CD4-positive, alpha-beta T cell treated with Interleukin-4 for 1 hour (primary cell): Measurements from ENCODE around the gene CTNNBL1.
"Not testable (repeated sequence)": the region's sequence is repeated elsewhere in the genome, so short reads cannot be mapped to it uniquely, and the experiment has no call there.

Experiments used
- DNase-seq, 2 donors: peaks; one replicate each; pipeline ENCODE4 v3.0.0-alpha.2; 2020 to 2022

The CTNNBL1 gene

DNA sequence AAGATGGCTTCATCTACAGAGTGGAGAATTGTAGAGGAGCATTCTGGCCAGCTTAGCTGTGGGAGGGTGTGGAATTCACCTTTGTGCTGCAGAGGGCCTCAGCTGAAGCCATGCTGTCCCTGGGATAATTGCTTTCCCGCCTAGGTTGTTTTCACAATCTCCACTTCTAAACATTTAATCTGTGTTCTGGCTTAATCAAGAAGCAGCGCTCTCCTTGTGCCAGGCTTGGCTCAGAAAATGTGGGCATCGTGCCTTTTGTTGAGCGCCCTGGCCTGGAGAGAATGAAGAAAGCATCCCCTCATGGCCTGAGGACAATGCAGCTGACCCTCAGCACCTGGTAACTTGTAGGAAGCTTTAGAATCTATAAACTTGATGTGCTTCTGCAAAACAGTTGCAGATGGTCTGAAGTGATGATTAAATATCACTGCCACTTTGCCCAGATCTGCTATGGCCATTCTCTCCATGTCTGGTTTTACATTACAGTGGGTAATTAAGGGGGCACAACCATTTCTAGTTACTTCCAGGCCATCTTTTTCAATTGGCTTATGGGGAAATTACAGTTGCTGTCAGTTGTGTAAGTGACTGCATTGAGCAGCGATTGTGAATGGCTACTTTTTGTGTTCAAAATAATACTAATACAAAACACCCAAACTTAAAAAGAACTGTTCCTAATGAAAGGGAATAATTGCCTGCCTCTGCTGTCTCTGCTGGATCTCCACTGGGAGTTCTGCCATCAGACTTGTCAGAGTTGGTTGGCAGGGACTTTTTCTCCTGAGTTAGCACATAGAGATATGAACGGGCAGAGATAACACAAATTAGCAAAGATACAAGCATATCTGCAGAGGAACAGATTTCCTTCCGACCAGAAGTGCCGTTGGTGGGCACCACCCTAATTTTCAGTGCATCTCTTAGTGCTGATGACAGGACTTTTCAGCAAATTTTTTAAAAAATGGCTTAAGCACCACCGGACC is 18.4 kb downstream of the CTNNBL1 start:
- no peak for DNase-seq

DNA sequence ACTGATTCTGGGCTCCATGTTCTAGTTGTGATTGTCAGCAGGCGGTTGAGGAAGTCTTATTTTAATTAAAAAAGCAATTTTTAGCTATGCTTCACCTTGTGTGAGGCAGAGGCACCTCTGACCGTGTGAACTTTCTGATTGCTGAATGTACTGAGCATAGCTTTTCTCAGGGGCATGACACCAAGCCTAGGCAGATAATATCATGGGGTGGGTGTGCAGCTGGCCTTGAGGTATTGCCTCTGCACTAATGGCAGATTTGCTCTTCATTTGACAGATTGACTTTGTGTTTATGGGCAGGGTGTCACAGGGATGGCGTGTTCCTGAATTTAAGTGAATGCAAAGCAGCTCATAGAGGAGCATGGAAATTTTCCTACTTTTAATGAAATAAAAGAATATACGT is 19.6 kb downstream of the CTNNBL1 start:
- no peak for DNase-seq

DNA sequence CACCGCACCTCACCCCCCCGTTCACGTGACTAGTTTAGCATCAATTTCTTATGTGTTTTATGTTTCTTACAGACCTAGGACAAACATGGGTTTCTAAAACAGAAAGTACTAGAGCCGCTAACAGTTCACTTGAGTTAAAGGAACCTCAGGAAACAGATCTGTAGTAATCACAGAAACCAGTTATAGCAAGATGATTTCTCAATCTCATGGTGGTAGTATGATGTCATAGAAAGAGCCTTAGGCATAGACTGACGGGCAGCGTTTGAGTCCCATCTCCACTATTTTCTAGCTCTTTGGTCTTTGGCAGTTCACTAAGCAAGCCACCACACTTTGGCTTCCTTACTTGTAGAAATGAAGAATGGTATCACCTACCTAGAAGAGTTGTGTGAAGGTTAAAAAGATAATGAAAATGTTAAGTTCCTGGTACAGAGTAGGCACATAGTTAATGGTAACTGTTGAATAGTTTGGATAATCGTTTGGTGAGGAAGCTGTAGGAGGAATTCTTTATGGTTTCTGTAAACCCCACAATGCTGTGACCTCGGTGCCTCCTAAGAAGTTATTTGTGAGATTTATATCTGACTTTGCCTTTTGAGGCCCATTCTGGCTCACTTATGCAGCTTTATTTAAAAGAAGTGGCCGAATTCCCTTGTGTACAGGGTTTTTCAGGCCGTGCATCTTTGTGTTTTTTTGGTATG is 21.3 kb downstream of the CTNNBL1 start:
- DNase-seq, result no peak

GRCh38 chr20:37721751-37722150 is 27.9 kb downstream of the CTNNBL1 start:
- DNase-seq, result no peak

- DNase-seq, result not testable (repeated sequence)
These were observed 28.5 kb downstream of the CTNNBL1 start for GRCh38 chr20:37722312-37722711.

GRCh38 chr20:37723668-37724067 is 29.8 kb downstream of the CTNNBL1 start:
- no peak for DNase-seq

GRCh38 chr20:37725165-37725564 is 31.3 kb downstream of the CTNNBL1 start:
- no peak for DNase-seq

GRCh38 chr20:37725855-37726254 is 32.0 kb downstream of the CTNNBL1 start:
- no peak for DNase-seq

- DNase-seq, result no peak
These were observed 32.5 kb downstream of the CTNNBL1 start for GRCh38 chr20:37726321-37726720.

GRCh38 chr20:37726971-37727956 is 33.4 kb downstream of the CTNNBL1 start:
- no peak for DNase-seq

GRCh38 chr20:37727957-37728634 is 34.3 kb downstream of the CTNNBL1 start:
- DNase-seq, result no peak

DNA sequence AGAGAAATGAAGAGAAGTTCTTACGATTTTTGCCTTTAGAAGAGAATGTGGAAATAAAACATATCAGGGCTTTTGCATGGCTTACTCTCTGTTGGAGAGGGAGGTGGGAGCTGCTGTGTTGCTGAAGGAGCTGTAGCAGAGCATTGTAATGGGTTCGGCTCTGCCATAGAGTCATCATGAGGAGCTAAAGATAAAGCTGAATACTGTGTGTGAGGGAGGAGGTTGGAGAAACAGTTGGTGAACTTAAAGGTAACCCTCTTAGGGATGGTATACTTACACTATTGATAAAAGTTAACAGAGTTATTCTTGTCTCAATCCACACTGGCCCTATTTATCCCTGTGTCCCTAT is 34.8 kb downstream of the CTNNBL1 start:
- no peak for DNase-seq

DNA sequence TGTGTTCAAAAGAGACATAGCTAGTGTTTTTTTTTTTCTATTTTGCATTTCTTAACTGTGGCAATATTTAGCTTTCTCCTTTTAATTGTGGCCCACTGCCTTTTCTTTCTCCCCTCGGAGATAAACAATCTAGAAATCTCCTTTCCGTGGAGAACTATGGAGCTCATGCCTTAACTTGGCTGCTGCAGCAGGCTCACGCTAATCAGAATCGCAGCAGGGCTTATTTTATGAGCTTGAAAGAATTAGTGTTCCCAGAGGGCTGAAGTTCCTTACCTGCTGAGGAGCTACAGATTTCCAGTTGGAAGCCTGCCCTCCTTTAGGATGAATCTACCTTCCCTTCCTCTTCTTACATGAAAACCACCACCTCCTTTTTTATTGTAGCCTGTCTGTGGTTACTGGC is 35.6 kb downstream of the CTNNBL1 start:
- DNase-seq, result no peak

DNA sequence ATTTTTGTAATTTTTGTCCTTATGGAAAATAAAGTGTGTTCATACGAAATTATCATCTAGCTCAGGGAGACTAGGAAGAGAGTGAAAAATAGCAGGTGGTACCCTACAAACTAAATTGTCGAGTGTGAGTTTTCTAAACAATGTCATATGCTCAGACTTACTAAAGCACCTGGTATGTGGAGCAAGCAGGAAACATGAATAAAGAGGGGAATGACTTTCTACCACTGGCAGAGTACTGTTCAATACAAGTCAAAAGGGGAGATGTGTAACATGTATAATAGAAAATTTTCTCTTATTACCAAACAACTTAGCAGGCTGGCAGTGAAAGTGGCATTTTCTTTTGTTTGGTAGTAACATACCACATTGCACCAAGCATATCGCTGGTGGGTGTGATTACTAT is 36.1 kb downstream of the CTNNBL1 start:
- no peak for DNase-seq

GRCh38 chr20:37733416-37733815 is 39.6 kb downstream of the CTNNBL1 start:
- DNase-seq, result no peak

- no peak for DNase-seq
These were observed 40.6 kb downstream of the CTNNBL1 start for GRCh38 chr20:37734228-37734985.

DNA sequence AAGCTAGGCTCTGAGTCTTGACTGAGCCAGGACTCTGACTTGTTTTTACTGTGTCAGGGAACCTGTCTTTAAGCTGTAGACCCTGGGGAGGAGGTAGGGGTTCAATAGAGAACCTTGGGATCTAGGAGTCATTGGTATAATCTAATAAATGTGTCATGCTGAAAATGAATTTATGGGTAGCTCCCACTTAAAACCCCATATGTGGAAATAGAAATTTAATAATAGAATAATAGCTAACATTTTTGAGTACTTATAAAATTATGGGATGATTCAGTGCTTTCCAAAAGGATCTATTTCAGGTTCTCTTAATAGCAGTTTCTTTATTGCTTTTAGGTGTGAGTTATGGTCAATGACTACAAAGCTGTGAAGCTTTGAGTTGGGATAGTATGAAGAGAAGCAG is 41.7 kb downstream of the CTNNBL1 start:
- no peak for DNase-seq

DNA sequence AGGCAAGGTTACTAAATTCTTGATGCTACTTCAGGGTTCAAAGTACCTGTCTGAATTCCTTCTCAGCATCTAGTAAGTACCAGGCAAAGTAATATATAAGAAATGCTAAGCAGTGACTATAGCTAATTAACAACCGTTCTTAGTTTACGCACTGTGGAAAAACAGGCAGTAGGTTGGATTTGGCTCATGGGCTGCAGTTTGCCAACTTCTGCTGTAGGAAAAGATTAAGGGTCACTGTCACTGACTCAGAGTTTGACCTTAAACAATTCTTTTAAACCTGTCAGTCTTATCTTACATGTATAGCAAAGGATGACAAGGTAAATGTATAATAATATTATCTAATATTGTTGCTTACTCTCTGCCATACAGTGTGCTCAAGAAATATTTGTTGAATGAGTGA is 42.3 kb downstream of the CTNNBL1 start:
- DNase-seq, result no peak

DNA sequence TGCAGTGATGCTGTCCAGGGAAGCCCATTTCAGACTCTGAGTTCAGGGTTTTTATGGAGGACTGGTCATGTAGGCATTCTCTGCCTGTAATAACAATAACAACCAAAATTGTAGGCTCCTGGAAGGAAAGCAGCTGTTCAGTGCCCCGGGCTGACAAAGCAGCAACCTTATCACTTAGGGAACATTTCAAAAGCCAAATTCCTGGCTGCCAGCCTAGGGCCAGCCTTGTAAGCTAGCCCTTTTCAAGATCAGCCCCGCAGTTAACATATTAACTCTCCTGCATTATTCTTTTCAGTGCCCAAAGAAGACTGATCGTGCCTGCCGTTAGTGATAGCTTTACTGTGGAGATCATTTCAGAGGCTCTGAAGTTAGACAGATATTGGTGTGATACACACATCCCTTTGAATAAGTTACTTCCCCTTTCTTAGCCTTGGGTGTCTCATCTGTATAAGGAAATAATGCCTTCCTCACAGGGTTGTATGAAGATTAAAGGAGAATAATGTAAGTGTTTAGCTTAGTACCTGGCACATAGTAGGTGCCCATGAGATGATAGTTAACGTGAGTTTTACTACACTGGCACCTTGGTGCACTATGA is 44.1 kb downstream of the CTNNBL1 start:
- DNase-seq, result no peak

- no peak for DNase-seq
These were observed 47.2 kb downstream of the CTNNBL1 start for GRCh38 chr20:37741055-37741454.

- DNase-seq, result no peak
These were observed 47.7 kb downstream of the CTNNBL1 start for GRCh38 chr20:37741570-37741969.
